Ovary (tissue), 9 donors: Measurements from ENCODE around the gene SIGMAR1. TPM values are rescaled to one million over a fixed set of nuclear protein-coding genes. Genes with fewer than 3 reads are reported as not detected.

ENCODE experiments used
- DNase-seq, 5 donors: peaks; one replicate each; pipeline ENCODE4 v3.0.0-alpha.2; 2019 to 2020
- H3K27ac ChIP-seq, 2 donors: fragments of 200-600 bp; one replicate each; pipeline versions ENCODE4 v1.5.1 to v1.8.0; 2019 to 2022
- H3K27me3 ChIP-seq: fragments of 200-600 bp; one replicate; pipeline ENCODE4 v1.8.0; 2022
- H3K36me3 ChIP-seq: fragments of 200-600 bp; sonication (generic); one replicate; pipeline ENCODE4 v1.5.1; 2019
- H3K4me1 ChIP-seq: one replicate; pipeline ENCODE4 v1.8.1; 2013; ENCODE audit warnings: mild to moderate bottlenecking, moderate library complexity; ENCODE audit not compliant: insufficient read depth
- H3K4me3 ChIP-seq: fragments of 200-600 bp; sonication (generic); one replicate; pipeline ENCODE4 v1.5.1; 2017
- H3K9me3 ChIP-seq, 2 donors: fragments of 200-600 bp in 1 of 2; sonication (generic) in 1 of 2; one replicate each; pipeline versions ENCODE4 v1.5.1 to v1.8.1; 2013 to 2019; ENCODE audit warnings: mild to moderate bottlenecking in 1 of 2, moderate library complexity in 1 of 2
- CTCF ChIP-seq, 3 donors: fragments of 450-650 bp in 2 of 3; fragments of 200-600 bp in 1 of 3; IDR thresholded peaks; one replicate each; pipeline versions ENCODE4 v1.5.1 to v1.8.0; 2016 to 2022; ENCODE audit warnings: antibody characterized with exemption in 3 of 3, mild to moderate bottlenecking in 1 of 3
- EP300 ChIP-seq: sonication (generic); formaldehyde crosslinking; IDR thresholded peaks from one replicate; pipeline ENCODE4 v1.6.1; 2017; ENCODE audit warnings: antibody characterized with exemption
- POLR2A ChIP-seq: fragments of 450-650 bp; IDR thresholded peaks from one replicate; pipeline ENCODE4 v1.6.1; 2017; ENCODE audit warnings: antibody characterized with exemption, mild to moderate bottlenecking, moderate library complexity
- WGBS, 3 donors: extraction: QIAGEN DNeasy Blood & Tissue Kit in 1 of 3; methylation state at CpG; one replicate each; pipeline versions ENCODE4 v1.1.5 to v1.1.7; 2013 to 2017; 5-methylcytosine and 5-hydroxymethylcytosine counted together
- intact Hi-C, 4 donors: fragments of 100-400 bp; cut with DNase I; formaldehyde crosslinking; loops; one replicate each; pipeline versions ENCODE4 v1.11.0 to v1.15.1; 2022 to 2023
- polyA plus RNA-seq, 2 donors: library from polyadenylated mRNA; stranded (reverse); fragments of 200-250 nt in 1 of 2; fragments of 350-450 nt in 1 of 2; fragmentation: Illumina TruSeq in 1 of 2; extraction: RNeasy Lipid Tissue Mini Kit (QIAGEN cat#74804) in 1 of 2; gene quantifications; one replicate each; pipeline ENCODE4 v1.2.3, GENCODE V29; 2013 to 2014
- total RNA-seq, 7 donors: library from RNA; depleted of rRNA in 2 of 7; stranded (reverse); fragments of >200 nt in 2 of 7; fragmentation: NEBNext Ultra II Directional in 3 of 7; extraction: Animal tissue kit (Norgen Biotek cat#: 25700) in 3 of 7; gene quantifications; one replicate each; pipeline versions ENCODE4 v1.1.0 to v1.2.4, GENCODE V29; 2016 to 2023
- donor health status: DM: no; HTN: no; CAD: no; lungs with moderate emphysema.
- donor health status: DM: no; HTN: no; CAD: no.
- donor health status: Bipolar disorder and iron deficiency.
- donor health status: DM: yes; HTN: yes; CAD: no.
- donor health status: DM: no; HTN: no; CAD: no.
- donor health status: DM: yes; HTN: yes; CAD: no.

Gene SIGMAR1
- total and polyA plus RNA-seq, 9 donors, result 47.2 to 92.4 (median 54.3) TPM

DNA sequence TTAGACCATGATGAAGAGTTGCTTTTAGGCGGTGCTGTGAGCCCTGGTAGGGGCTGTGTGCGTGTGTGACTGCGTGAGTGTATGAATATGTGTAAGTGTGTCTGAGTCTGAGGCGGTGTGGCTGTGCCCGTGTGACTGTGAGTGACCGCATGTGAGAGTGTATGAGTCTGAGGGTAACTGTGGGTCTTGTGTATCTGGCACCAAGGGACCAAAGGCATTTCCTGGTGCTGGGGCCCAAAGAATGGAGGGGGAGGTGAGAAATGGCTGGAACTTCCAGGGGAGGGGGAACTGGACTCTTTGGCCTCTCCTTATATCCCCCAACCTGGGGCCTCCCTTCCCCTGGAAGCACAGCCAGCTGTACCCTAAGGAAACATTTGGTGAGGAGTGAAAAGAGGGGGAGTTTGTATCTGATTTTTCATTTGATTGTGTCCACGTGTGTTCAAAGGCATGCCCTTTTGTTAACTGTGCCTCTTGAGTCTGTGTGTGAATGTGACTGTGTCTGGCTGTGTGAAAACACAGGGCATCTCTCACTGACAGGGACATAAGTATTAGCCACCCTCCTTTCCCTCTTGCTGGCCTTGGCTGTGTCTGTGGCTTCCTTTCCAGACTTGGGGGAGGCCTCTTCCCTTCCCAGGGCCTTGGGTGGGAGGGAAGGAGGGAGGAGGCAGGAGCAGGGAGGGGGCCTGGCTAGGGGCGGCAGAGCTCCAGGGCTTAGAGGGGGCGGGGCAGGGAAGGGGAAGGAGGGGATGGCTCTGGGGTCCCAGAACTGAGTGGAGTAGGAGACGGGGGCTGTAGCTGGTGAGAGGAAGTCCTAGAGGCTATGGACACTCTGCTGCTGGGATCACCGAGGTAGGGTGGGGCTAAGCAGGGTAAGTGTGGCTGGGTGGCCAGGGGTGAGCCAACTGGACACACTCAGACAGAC lies 15.8 kb upstream of the SIGMAR1 start:
- WGBS, 3 donors, result 30 to 37% (median 31%) methylated on average over 11 of the region's 11 CpGs
- Histone ChIP-seq H3K36me3 (no peaks in the 10 kb centered on the region), H3K27ac (peak overlapping the region; percentile 71 to 81), H3K4me3 (no peak overlapping the region), H3K27me3 (no peaks in the 10 kb centered on the region), H3K9me3 (no peaks in the 10 kb centered on the region), H3K4me1 (peaks cover 38% of the 10 kb centered on the region)
- no peak for TF ChIP-seq EP300
- intact Hi-C loops, result no loop called here
- peak; percentile 69 to 82 (median 78) for DNase-seq

- H3K36me3 ChIP-seq, result no peaks in the 10 kb centered on the region
- TF ChIP-seq EP300 (no peak), POLR2A (no peak), CTCF (IDR thresholded peaks at IDR 0.05) (no peak)
- H3K4me1 ChIP-seq, result peaks cover 40% of the 10 kb centered on the region
- H3K4me3 ChIP-seq, result peak overlapping the region; percentile 36
- no peak for DNase-seq
- H3K27me3 ChIP-seq, result no peaks in the 10 kb centered on the region
- 15 to 22% (median 16%) methylated on average over 5 of the region's 5 CpGs for WGBS, 3 donors
- intact Hi-C loops, result no loop called here
- H3K27ac ChIP-seq, result peak overlapping the region; percentile 71 to 81
- H3K9me3 ChIP-seq, result no peaks in the 10 kb centered on the region
Measured at GRCh38 chr9:34652602-34653000, 15.0 kb upstream of the SIGMAR1 start.

GRCh38 chr9:34651876-34652601 lies 14.5 kb upstream of the SIGMAR1 start, which contains the start of gene IL11RA:
IL11RA (plus strand) TSS chr9:34652185; CDS start chr9:34655218, 3,033 bp downstream.
- Histone ChIP-seq H3K36me3 (no peaks in the 10 kb centered on the region), H3K27ac (peak within 1 kb of the TSS; percentile 71 to 81), H3K9me3 (no peaks in the 10 kb centered on the region), H3K4me1 (peaks cover 46% of the 10 kb centered on the region), H3K4me3 (peak within 1 kb of the TSS; percentile 36), H3K27me3 (no peaks in the 10 kb centered on the region)
- peak; percentile 90 to 94 (median 90) for DNase-seq
- 1 to 7% (median 3%) methylated on average over 23 to 24 of the region's 24 CpGs for WGBS, 3 donors
- TF ChIP-seq POLR2A, result peak; percentile 35
- TF ChIP-seq EP300, result no peak
- peak in 1 of 3 donors; percentile 6 for TF ChIP-seq CTCF (IDR thresholded peaks at IDR 0.05)
- intact Hi-C loops, result no loop called here

GRCh38 chr9:34651321-34651720 lies 13.7 kb upstream of the SIGMAR1 start:
- peaks cover 46% of the 10 kb centered on the region for H3K4me1 ChIP-seq
- peak in 4 of 5 donors; percentile 52 to 58 (median 56) for DNase-seq
- H3K27ac ChIP-seq, result peak overlapping the region in 1 of 2 donors; percentile 81
- no peaks in the 10 kb centered on the region for H3K27me3 ChIP-seq
- TF ChIP-seq CTCF (IDR thresholded peaks at IDR 0.05), result no peak
- TF ChIP-seq POLR2A, result no peak
- TF ChIP-seq EP300, result no peak
- H3K9me3 ChIP-seq, result no peaks in the 10 kb centered on the region
- no peaks in the 10 kb centered on the region for H3K36me3 ChIP-seq
- WGBS, 3 donors, result 26 to 36% (median 27%) methylated on average over 4 of the region's 4 CpGs
- intact Hi-C loops, result no loop called here
- H3K4me3 ChIP-seq, result peak overlapping the region; percentile 36
